ENCODE measurements around the gene TMEM184B.

- TF ChIP-seq CTCF (IDR thresholded peaks at IDR 0.05) (no peak), EP300 (IDR thresholded peaks at IDR 0.05) (peak; percentile 61 to 81)
Measured at GRCh38 chr22:38177926-38178604, 94.7 kb downstream of the TMEM184B start.
